Mesodermal cell (in vitro differentiated cells): Measurements from ENCODE around the gene ARL4A.
"Not testable (repeated sequence)": the region's sequence is repeated elsewhere in the genome, so short reads cannot be mapped to it uniquely, and the experiment has no call there.

ENCODE experiments used
- H3K27ac ChIP-seq: 2 replicates; pipeline ENCODE4 v1.7.0; 2013; ENCODE audit warnings: mild to moderate bottlenecking, low read depth, low read length, moderate library complexity; ENCODE audit not compliant: severe bottlenecking
- H3K36me3 ChIP-seq: 2 replicates; pipeline ENCODE4 v1.7.1; 2013; ENCODE audit warnings: mild to moderate bottlenecking, low read length, moderate library complexity; ENCODE audit not compliant: control insufficient read depth, insufficient read depth
- H3K4me1 ChIP-seq: one replicate; pipeline ENCODE4 v1.7.1; 2013; ENCODE audit warnings: mild to moderate bottlenecking, low read length; ENCODE audit not compliant: insufficient read depth, control insufficient read depth, poor library complexity, severe bottlenecking
- H3K4me3 ChIP-seq: 2 replicates; pipeline ENCODE4 v1.7.0; 2013; ENCODE audit warnings: low read length, control low read depth, mild to moderate bottlenecking; ENCODE audit not compliant: insufficient read depth, poor library complexity, severe bottlenecking; ENCODE audit errors: extremely low read depth
- H3K9me3 ChIP-seq: 2 replicates; pipeline ENCODE4 v1.7.1; 2013; ENCODE audit warnings: mild to moderate bottlenecking, low read length, moderate library complexity; ENCODE audit not compliant: control insufficient read depth
- WGBS, 2 experiments: methylation state at CpG; one replicate each; pipeline ENCODE4 v1.1.5; 2013; ENCODE audit warnings: missing lambda C conversion rate in 2 of 2; ENCODE audit not compliant: insufficient coverage in 2 of 2; 5-methylcytosine and 5-hydroxymethylcytosine counted together

Gene ARL4A

GRCh38 chr7:12688485-12689170 is 1.2 kb downstream of the ARL4A start:
- H3K4me1 ChIP-seq, H3K36me3 ChIP-seq, H3K27ac ChIP-seq, H3K9me3 ChIP-seq: not testable (repeated sequence)
- no CpG with 5 or more reads among the region's 3 CpGs for WGBS, 2 experiments
- peak overlapping the region; percentile 69 for H3K4me3 ChIP-seq

GRCh38 chr7:12689451-12689850 is 2.0 kb downstream of the ARL4A start:
- no peaks in the 10 kb centered on the region for H3K4me1 ChIP-seq
- H3K36me3 ChIP-seq, result no peaks in the 10 kb centered on the region
- peak overlapping the region; percentile 69 for H3K4me3 ChIP-seq
- H3K9me3 ChIP-seq, result no peaks in the 10 kb centered on the region
- WGBS, 2 experiments, result 83% methylated on average over 1 of the region's 2 CpGs; no CpG with 5 or more reads in 1 of the 2 experiments
- no peak overlapping the region for H3K27ac ChIP-seq

- H3K4me3 ChIP-seq, result peak overlapping the region; percentile 69
- no peaks in the 10 kb centered on the region for H3K36me3 ChIP-seq
- WGBS, 2 experiments, result no CpG with 5 or more reads among the region's 1 CpG
- H3K9me3 ChIP-seq, result no peaks in the 10 kb centered on the region
- no peak overlapping the region for H3K27ac ChIP-seq
- no peaks in the 10 kb centered on the region for H3K4me1 ChIP-seq
Measured at GRCh38 chr7:12690041-12690878, 2.8 kb downstream of the ARL4A start.

GRCh38 chr7:12691388-12691787 is 4.0 kb downstream of the ARL4A start:
- H3K4me3 ChIP-seq, H3K4me1 ChIP-seq, H3K27ac ChIP-seq, H3K36me3 ChIP-seq, H3K9me3 ChIP-seq: not testable (repeated sequence)
- WGBS, 2 experiments, result 100% methylated on average over 1 to 2 of the region's 3 CpGs

GRCh38 chr7:12692035-12692434 is 4.6 kb downstream of the ARL4A start:
- Histone ChIP-seq H3K4me1 (no peaks in the 10 kb centered on the region), H3K36me3 (no peaks in the 10 kb centered on the region), H3K27ac (no peak overlapping the region), H3K4me3 (no peak overlapping the region), H3K9me3 (no peaks in the 10 kb centered on the region)
- 100% methylated on average over 1 of the region's 1 CpG; no CpG with 5 or more reads in 1 of the 2 experiments for WGBS, 2 experiments

GRCh38 chr7:12692479-12693259 is 5.2 kb downstream of the ARL4A start:
- no peak overlapping the region for H3K27ac ChIP-seq
- 100% methylated on average over 1 of the region's 3 CpGs; no CpG with 5 or more reads in 1 of the 2 experiments for WGBS, 2 experiments
- H3K9me3 ChIP-seq, result no peaks in the 10 kb centered on the region
- no peak overlapping the region for H3K4me3 ChIP-seq
- H3K36me3 ChIP-seq, result no peaks in the 10 kb centered on the region
- H3K4me1 ChIP-seq, result no peaks in the 10 kb centered on the region

GRCh38 chr7:12694817-12695216 is 7.4 kb downstream of the ARL4A start:
- Histone ChIP-seq H3K4me1 (no peaks in the 10 kb centered on the region), H3K27ac (peak overlapping the region; percentile 10), H3K4me3 (no peak overlapping the region), H3K36me3 (no peaks in the 10 kb centered on the region), H3K9me3 (no peaks in the 10 kb centered on the region)
- 80% methylated on average over 1 of the region's 1 CpG; no CpG with 5 or more reads in 1 of the 2 experiments for WGBS, 2 experiments

GRCh38 chr7:12695965-12696364 is 8.5 kb downstream of the ARL4A start:
- Histone ChIP-seq H3K27ac (no peak overlapping the region), H3K36me3 (no peaks in the 10 kb centered on the region), H3K4me3 (no peak overlapping the region), H3K9me3 (peaks cover 6% of the 10 kb centered on the region), H3K4me1 (no peaks in the 10 kb centered on the region)
- WGBS, 2 experiments, result no CpG with 5 or more reads among the region's 1 CpG

GRCh38 chr7:12699299-12699698 is 11.9 kb downstream of the ARL4A start:
- 81 to 100% methylated on average over 7 to 8 of the region's 10 CpGs for WGBS, 2 experiments
- no peaks in the 10 kb centered on the region for H3K36me3 ChIP-seq
- H3K9me3 ChIP-seq, result peaks cover 7% of the 10 kb centered on the region
- H3K4me1 ChIP-seq, result no peaks in the 10 kb centered on the region
- H3K4me3 ChIP-seq, result no peak overlapping the region
- H3K27ac ChIP-seq, result no peak overlapping the region

- H3K27ac ChIP-seq, result no peak overlapping the region
- peaks cover 7% of the 10 kb centered on the region for H3K9me3 ChIP-seq
- H3K4me3 ChIP-seq, result no peak overlapping the region
- no peaks in the 10 kb centered on the region for H3K4me1 ChIP-seq
- H3K36me3 ChIP-seq, result no peaks in the 10 kb centered on the region
- no CpG with 5 or more reads among the region's 2 CpGs for WGBS, 2 experiments
Measured at GRCh38 chr7:12701433-12701832, 14.0 kb downstream of the ARL4A start.
